Fibroblast of pulmonary artery (primary cell): ENCODE results near the gene S100A8.
"Not testable (repeated sequence)": the region's sequence is repeated elsewhere in the genome, so short reads cannot be mapped to it uniquely, and the experiment has no call there.

Source experiments
- DNase-seq: peaks from one replicate; pipeline ENCODE4 v3.0.0-alpha.2; 2010; ENCODE audit warnings: low read depth
- H3K4me3 ChIP-seq: replicated peaks from 2 replicates; pipeline ENCODE4 v1.5.1; 2011; ENCODE audit warnings: low read depth, mild to moderate bottlenecking, control low read depth, low read length, moderate library complexity
- TF ChIP-seq, protein P1 (sequence below): IDR thresholded peaks from 2 replicates; pipeline ENCODE4 v1.5.1; 2011; ENCODE audit warnings: mild to moderate bottlenecking, control low read depth, low read length, inconsistent platforms; ENCODE audit errors: missing control alignments

The S100A8 gene

DNA sequence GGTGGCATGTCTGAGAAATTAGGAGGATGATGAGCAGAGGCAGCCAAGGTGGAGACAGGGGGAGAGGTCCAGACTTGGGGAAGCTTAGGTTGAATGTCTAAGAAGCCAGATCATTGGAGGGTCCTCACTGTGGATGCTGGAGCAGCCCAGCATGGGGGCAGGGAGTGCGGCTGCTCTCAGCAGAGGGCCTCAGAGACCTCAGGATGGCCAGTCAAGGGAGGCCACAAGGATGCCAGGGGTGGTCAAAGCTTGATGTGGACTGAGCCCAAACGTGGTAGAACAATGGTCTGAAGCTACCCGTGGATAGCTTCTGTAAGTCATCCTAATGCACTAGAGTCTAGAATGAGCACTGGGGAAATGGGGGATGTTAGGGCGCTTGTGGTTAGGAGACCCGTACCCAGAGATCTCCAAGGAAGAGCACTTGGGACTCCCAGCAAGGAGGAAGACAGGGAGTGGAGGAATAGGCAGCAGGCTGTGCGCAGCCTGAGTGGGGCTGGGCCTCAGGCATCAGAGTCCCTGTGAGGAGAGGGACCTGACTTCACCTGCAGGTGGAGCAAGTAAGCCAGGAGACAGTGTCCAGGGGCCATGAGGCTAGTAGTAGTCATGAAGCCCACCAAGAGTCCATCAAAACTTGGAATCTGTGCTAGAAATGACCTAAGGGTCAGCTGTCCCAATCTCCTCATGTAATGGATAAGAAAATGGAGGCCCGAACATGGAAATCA, 37.5 kb downstream of the S100A8 start:
- TF ChIP-seq, protein P1, sequence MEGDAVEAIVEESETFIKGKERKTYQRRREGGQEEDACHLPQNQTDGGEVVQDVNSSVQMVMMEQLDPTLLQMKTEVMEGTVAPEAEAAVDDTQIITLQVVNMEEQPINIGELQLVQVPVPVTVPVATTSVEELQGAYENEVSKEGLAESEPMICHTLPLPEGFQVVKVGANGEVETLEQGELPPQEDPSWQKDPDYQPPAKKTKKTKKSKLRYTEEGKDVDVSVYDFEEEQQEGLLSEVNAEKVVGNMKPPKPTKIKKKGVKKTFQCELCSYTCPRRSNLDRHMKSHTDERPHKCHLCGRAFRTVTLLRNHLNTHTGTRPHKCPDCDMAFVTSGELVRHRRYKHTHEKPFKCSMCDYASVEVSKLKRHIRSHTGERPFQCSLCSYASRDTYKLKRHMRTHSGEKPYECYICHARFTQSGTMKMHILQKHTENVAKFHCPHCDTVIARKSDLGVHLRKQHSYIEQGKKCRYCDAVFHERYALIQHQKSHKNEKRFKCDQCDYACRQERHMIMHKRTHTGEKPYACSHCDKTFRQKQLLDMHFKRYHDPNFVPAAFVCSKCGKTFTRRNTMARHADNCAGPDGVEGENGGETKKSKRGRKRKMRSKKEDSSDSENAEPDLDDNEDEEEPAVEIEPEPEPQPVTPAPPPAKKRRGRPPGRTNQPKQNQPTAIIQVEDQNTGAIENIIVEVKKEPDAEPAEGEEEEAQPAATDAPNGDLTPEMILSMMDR = peak; percentile 48
- H3K4me3 ChIP-seq = no peak overlapping the region
- peak; percentile 22 for DNase-seq

DNA sequence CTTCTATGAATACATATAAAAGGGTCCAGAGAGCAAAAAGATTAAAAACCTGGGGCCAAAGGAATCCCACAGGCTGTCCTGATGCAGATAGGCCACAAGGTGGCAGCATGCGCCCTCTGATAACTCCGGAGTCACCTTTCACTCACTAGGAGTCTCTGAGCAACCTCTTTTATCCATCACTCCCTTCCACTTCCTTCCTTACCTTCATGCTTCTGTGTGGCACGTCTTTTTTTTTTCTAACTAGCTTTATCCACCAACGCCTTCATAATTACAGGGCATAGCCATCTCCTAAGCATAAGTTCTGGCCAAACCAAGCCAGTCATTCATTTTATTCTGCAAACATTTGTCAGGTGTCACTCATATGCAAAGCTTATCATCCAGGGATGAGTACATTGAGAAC, 38.4 kb downstream of the S100A8 start:
- TF ChIP-seq, protein P1 = peak; percentile 94
- DNase-seq = peak; percentile 79

DNA sequence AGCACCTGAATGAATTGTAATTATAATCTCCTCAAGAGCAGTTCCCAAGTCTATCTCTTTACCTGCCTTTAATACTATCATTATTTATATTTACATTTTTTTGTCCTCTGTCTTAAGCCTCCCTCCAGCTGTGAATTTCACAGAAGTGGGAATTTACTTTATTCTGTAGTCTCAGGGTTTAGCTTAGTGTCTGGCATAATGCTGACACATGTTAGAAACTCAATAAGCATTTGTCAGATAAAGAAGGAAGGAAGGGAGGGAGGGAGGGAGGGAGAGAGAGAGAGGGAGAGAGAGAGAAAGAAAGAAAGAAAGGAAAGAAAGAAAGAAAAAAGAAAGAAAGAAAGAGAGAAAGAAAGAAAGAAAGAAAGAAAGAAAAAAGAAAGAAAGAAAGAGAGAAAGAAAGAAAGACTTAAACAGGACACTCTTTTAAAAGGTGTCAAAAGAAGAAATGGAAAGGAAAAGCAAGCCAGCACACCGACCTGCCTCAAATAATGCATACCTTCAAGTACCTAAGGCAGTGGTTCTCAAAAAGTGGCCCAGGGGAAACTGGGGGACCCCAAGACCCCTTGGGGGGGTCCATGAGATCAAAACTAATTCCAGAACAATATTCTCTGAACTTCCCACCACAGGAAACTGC, 40.4 kb downstream of the S100A8 start:
- no peak overlapping the region for H3K4me3 ChIP-seq
- DNase-seq = no peak
- TF ChIP-seq, protein P1 = no peak

More for the DNA sequence above, 38.4 kb downstream of the S100A8 start:
- H3K4me3 ChIP-seq = no peak overlapping the region

DNA sequence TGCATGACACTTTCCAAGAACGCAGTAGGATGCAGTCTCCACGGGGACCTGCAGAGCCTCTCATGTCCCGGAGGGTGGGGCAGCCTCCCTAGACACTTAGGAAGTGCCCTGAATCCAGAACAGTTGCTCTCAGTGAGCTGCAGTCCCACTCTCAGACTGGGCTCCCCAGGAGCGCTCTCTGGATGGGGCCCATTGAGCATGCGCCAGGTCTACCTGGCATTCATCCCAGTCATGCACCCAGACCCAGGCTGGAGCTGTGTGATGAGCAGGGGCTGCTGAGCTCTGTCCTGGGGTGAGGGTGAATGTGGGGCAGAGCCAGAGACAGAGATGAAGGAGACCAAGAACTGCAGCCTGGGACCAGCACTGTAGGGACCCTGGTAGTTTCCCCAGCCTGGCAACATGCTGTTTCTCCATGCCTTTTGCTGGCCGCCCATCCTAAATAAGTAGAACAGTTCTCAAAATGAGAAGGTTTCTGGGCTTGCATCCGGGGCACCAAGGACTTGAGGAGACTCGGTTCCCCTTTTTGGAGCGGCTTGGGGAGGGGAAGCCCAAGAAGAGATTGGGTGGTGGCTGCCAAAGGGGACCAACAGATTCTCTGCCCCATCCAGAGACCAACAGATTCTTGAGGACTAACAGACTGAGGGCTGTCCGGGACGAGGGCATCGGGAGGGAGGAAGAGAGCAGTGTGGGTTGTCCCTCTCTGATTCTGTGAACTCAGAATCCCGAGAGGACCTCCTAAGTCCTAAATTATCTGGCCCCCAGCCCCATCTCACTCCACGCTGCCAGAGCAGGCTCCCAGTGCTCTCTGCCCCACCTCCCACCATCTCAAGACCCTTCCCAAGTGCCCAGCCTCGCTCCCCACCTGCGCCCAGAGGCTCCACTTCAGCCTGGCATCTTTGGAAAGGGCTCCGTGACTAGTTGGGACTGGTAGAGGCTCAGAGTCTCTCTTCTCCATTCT, 41.2 kb downstream of the S100A8 start:
- no peak for DNase-seq
- TF ChIP-seq, protein P1 = no peak

DNA sequence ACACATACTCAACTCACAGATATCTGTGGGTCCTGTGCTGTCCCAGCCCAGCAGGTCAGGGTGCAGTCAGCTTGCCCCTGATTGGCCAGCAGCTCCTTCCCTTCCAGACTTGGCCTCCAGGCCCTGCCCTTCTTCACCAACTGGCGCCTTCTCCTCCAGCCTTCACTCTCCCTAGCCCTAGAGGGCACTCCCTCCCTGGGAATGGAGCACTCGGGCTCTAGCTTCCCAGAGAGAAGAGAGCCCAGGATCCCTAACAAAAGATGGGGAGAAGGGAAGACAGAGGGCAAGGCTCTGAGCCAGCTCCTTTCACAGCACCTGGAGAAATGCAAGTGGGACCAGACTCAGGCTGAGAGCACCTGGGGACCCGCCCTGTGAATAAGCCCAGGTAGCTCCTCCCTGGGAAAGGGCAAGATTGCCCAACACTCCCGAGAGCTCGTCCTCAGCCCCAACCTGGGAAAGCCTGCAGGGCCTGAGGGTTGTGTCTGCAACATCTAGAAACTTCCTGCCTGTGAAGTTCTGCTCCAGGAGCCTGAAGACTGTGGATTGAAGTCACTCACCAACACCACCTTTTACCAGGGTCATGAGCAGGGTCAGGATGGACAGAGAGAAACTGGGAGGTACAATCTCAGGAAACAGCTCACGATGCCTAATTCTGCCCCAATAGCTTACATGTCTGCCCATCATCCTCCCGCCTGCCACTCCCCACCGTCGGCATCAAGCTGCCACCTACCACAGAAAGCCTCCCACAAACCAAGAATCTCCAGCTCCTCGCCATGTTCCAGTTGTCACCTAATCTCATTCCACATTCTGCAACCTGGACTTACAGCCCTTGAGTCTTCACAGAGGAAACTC, 42.1 kb downstream of the S100A8 start, which contains the start of gene PGLYRP4:
Gene PGLYRP4 (minus strand): TSS at position 331 of the 852 bp plus-strand sequence. CDS start 909 bp downstream, outside the sequence.
- TF ChIP-seq, protein P1 = no peak
- no peak for DNase-seq
- H3K4me3 ChIP-seq = no peak within 1 kb of the TSS

More for the DNA sequence above, 41.2 kb downstream of the S100A8 start:
- no peak overlapping the region for H3K4me3 ChIP-seq

DNA sequence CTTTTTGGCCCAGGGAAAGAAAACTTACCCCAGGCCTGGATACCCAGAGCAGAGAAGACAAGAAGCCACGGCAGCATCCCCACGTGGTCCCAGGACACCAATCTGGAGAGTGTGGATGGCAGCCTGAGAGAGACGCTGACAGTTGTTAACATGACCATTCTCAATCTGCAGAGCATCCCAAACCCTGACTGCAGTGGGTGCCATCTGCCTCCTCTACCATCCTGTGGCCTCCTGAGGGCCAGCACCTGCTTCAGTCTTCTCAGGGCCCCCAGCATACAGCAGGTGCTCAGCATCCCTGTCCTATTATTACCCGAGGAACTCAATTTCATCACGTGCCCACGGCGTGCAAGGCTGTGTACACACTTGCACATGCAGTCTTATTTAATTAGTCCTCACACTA, 43.0 kb downstream of the S100A8 start:
- TF ChIP-seq, protein P1 = no peak
- DNase-seq = no peak

DNA sequence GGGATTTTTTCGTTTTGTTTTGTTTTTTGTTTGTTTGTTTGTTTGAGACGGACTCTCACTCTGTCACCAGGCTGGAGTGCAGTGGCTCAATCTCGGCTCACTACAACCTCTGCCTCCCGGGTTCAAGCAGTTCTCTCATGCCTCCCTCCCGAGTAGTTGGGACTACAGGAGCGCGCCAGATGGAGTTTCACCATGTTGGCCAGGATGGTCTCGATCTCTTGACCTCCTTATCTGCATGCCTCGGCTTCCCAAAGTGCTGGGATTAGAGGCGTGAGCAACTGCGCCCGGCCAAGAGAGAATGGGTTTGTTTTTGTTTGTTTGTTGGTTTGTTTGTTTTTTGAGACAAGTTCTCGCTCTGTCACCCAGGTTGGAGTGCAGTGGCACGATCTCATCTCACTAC, 43.8 kb downstream of the S100A8 start:
- not testable (repeated sequence) for DNase-seq

More for the DNA sequence above, 43.0 kb downstream of the S100A8 start:
- H3K4me3 ChIP-seq = no peak overlapping the region

More for the DNA sequence above, 43.8 kb downstream of the S100A8 start:
- not testable (repeated sequence) for H3K4me3 ChIP-seq
